Fibroblast of lung (primary cell): ENCODE measurements around the gene PPIF. TPM values are rescaled to one million over a fixed set of nuclear protein-coding genes. Genes with fewer than 3 reads are reported as not detected.

ENCODE experiments used
- DNase-seq, 2 donors: peaks; one replicate each; pipeline versions ENCODE4 v3.0.0 to v3.0.0-alpha.2; 2010; ENCODE audit warnings: low read depth in 2 of 2
- H2AFZ ChIP-seq: 2 replicates; pipeline ENCODE4 v1.5.1; 2012; ENCODE audit warnings: low read length, control low read depth, inconsistent platforms
- H3K27ac ChIP-seq: 2 replicates; pipeline ENCODE4 v1.5.1; 2011; ENCODE audit warnings: low read length, control low read depth; ENCODE audit not compliant: insufficient read depth
- H3K27me3 ChIP-seq: 2 replicates; pipeline ENCODE4 v1.5.1; 2011; ENCODE audit warnings: mild to moderate bottlenecking, low read length; ENCODE audit not compliant: control insufficient read depth, insufficient read depth
- H3K36me3 ChIP-seq: 2 replicates; pipeline ENCODE4 v1.5.1; 2011; ENCODE audit warnings: low read length; ENCODE audit not compliant: control insufficient read depth, insufficient read depth
- H3K4me1 ChIP-seq: 2 replicates; pipeline ENCODE4 v1.5.1; 2011; ENCODE audit warnings: low read length; ENCODE audit not compliant: control insufficient read depth, insufficient read depth; ENCODE audit errors: extremely low read depth
- H3K4me2 ChIP-seq: 2 replicates; pipeline ENCODE4 v1.5.1; 2011; ENCODE audit warnings: low read length, control low read depth; ENCODE audit not compliant: insufficient read depth; ENCODE audit errors: extremely low read depth
- H3K4me3 ChIP-seq, 4 experiments: fragments of 200-600 bp in 1 of 4; sonication (generic) in 1 of 4; replicated peaks in 1 of 4; 2 replicates each; pipeline ENCODE4 v1.5.1; 2011 to 2016; ENCODE audit warnings: low read length in 4 of 4, low read depth in 3 of 4, mild to moderate bottlenecking in 3 of 4, control low read depth in 2 of 4, inconsistent platforms in 1 of 4, mixed read lengths in 1 of 4; ENCODE audit not compliant: insufficient read depth in 1 of 4; ENCODE audit errors: control extremely low read depth in 1 of 4
- H3K79me2 ChIP-seq: 2 replicates; pipeline ENCODE4 v1.5.1; 2012; ENCODE audit warnings: mild to moderate bottlenecking, low read length, inconsistent platforms; ENCODE audit not compliant: control insufficient read depth, insufficient read depth
- H3K9ac ChIP-seq: 2 replicates; pipeline ENCODE4 v1.5.1; 2011; ENCODE audit warnings: mild to moderate bottlenecking, low read length, control low read depth; ENCODE audit not compliant: insufficient read depth
- H3K9me3 ChIP-seq: 2 replicates; pipeline ENCODE4 v1.5.1; 2012; ENCODE audit warnings: low read depth, low read length; ENCODE audit not compliant: control insufficient read depth, insufficient read depth
- H4K20me1 ChIP-seq: 2 replicates; pipeline ENCODE4 v1.5.1; 2011; ENCODE audit warnings: low read length; ENCODE audit not compliant: control insufficient read depth, insufficient read depth; ENCODE audit errors: extremely low read depth
- CTCF ChIP-seq, 2 donors: IDR thresholded peaks in 1 of 2; conservative IDR thresholded peaks in 1 of 2; 1 replicate in 1 of 2; 2 replicates in 1 of 2; pipeline ENCODE4 v1.5.1; 2011 to 2012; ENCODE audit warnings: low read length in 2 of 2, control low read depth in 1 of 2, inconsistent platforms in 1 of 2, low read depth in 1 of 2, mild to moderate bottlenecking in 1 of 2
- EZH2 ChIP-seq: IDR thresholded peaks from 2 replicates; pipeline ENCODE4 v1.5.1; 2012; ENCODE audit warnings: low read length, control low read depth, mild to moderate bottlenecking; ENCODE audit errors: missing control alignments
- polyA plus RNA-seq, 2 donors: library from polyadenylated mRNA; depleted of rRNA in 1 of 2; stranded (reverse) in 1 of 2; unstranded in 1 of 2; fragments of >200 nt; gene quantifications; 2 replicates each; pipeline ENCODE4 v1.2.1, GENCODE V29; 2011 to 2012; ENCODE audit warnings: missing spikeins in 1 of 2
- total RNA-seq: library from RNA; depleted of rRNA; stranded (reverse); fragments of >200 nt; gene quantifications from 2 replicates; pipeline ENCODE4 v1.2.1, GENCODE V29; 2014

PPIF gene
- total and polyA plus RNA-seq, 2 donors (not counting 1 experiment from before 2014, with no cell fraction given), result 18.7 to 63.0 TPM

DNA sequence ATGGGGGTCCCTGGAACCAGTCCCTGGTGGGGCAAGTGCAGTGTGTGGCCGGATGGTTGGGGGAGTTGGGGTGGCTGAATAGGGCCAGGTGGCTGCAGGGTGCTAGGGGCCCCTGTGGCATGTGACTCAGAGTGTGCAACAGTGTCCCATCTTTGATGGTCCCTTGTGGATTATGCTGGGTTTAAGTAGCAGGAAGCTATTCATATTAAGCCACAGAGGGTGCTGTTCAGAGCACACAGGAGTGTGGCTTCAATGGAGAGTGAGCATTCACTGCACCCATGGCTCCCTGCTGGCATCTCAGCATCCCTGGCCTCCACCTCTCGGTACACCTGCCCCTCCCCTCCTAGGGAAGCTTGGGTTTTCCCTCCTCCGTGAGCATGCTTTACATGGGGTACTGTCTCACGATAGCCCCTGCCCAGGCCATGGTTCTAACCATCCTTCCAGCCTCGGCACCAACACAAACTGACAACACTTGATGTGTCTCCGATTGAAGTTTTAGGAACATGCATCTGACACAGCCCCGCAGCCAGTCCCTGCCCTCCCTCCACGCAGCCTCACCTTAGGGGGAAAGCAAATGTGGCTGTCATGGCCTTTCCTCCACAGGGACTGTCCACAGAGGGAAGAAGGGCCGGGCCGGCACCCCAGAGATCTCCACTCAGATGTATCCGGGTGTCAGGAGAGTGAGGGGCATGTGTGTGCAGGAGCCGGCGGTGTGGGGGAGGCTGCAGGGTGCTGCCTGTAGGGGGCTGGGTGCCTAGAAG lies 30.4 kb upstream of the PPIF start:
- no peak for TF ChIP-seq CTCF (conservative IDR thresholded peaks at IDR 0.05 in 1 of 2, IDR thresholded peaks at IDR 0.05 in 1 of 2; ENCODE audit: low read depth in 1 of 2, low read length in 2 of 2)
- no peak for TF ChIP-seq EZH2
- H3K27me3 ChIP-seq, result no peaks in the 10 kb centered on the region
- peak in 1 of 2 donors; percentile 14 for DNase-seq
- H3K9me3 ChIP-seq, result no peaks in the 10 kb centered on the region
- H3K27ac ChIP-seq, result peak overlapping the region; percentile 86
- peaks cover 30% of the 10 kb centered on the region for H3K4me1 ChIP-seq
- H3K9ac ChIP-seq, result no peak overlapping the region
- H2AFZ ChIP-seq, result no peak overlapping the region
- no peak overlapping the region for H3K4me3 ChIP-seq
- H3K4me2 ChIP-seq, result no peak overlapping the region
- no peaks in the 10 kb centered on the region for H4K20me1 ChIP-seq
- H3K79me2 ChIP-seq, result no peaks in the 10 kb centered on the region
- H3K36me3 ChIP-seq, result peaks cover 14% of the 10 kb centered on the region

DNA sequence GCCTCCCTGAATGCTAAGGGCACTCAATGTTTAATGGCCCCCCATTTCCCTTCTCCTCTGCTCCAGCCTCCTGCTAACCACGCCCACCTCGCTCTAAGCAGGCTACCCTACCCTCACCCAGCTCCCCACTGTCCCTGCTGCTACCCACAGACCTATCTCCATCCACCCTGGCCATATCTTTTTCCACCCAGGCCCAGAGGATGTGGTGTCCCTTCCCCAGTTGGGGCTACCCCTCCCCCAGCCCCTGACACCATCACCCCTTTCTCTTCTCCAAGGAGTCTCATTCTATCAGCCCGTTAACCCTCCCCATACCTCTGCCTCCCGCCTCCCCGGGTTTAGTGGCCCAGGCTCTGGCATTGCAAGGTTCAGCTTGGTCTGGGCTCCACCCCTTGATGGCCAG lies 28.9 kb upstream of the PPIF start:
- H3K27me3 ChIP-seq, result no peaks in the 10 kb centered on the region
- no peak overlapping the region for H3K4me3 ChIP-seq
- no peak for DNase-seq
- no peak overlapping the region for H3K9ac ChIP-seq
- no peak overlapping the region for H2AFZ ChIP-seq
- TF ChIP-seq EZH2, result no peak
- H3K36me3 ChIP-seq, result peaks cover 4% of the 10 kb centered on the region
- no peaks in the 10 kb centered on the region for H3K79me2 ChIP-seq
- H3K4me1 ChIP-seq, result peaks cover 33% of the 10 kb centered on the region
- H4K20me1 ChIP-seq, result no peaks in the 10 kb centered on the region
- H3K9me3 ChIP-seq, result no peaks in the 10 kb centered on the region
- peak overlapping the region; percentile 86 for H3K27ac ChIP-seq
- H3K4me2 ChIP-seq, result no peak overlapping the region

DNA sequence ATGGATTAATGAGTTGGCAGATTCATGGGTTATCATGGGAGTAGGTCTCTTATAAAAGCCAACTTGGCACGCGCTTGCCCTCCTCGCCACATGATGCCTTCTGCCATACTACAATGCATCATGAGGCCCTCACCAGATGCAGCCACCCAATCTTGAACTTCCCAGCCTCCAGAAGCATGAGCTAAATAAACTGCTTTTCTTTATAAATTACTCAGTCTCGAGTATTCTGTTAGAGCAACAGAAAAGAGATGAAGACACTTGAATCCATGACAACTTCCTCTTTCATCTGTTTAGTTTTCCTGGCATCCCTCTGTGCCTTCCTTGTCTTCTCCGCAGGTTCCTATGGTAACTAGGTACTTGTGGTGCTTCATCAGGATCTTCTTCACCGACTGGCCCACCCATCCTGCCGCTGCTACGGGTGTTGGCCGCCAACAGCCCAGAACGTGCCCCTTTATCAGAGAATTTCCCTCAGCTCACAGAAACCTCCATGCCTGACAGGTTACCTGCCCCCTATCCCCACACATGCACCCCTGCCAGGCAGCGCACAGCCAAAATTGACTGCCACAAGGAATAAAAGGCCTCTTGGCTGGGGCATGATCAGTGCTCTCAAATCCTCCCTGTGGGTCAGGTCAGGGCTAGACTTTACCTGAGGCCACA lies 28.0 kb upstream of the PPIF start:
- Histone ChIP-seq H3K4me1 (peaks cover 35% of the 10 kb centered on the region), H3K27ac (no peak overlapping the region)

More for the DNA sequence above, 28.0 kb upstream of the PPIF start:
- DNase-seq, result no peak
- no peaks in the 10 kb centered on the region for H3K36me3 ChIP-seq
- no peaks in the 10 kb centered on the region for H4K20me1 ChIP-seq
- H2AFZ ChIP-seq, result no peak overlapping the region
- no peak overlapping the region for H3K9ac ChIP-seq
- TF ChIP-seq EZH2 (no peak), CTCF (conservative IDR thresholded peaks at IDR 0.05 in 1 of 2, IDR thresholded peaks at IDR 0.05 in 1 of 2; ENCODE audit: low read depth in 1 of 2, low read length in 2 of 2) (no peak)
- no peak overlapping the region for H3K4me3 ChIP-seq
- no peak overlapping the region for H3K4me2 ChIP-seq
- H3K27me3 ChIP-seq, result no peaks in the 10 kb centered on the region
- no peaks in the 10 kb centered on the region for H3K79me2 ChIP-seq
- H3K9me3 ChIP-seq, result no peaks in the 10 kb centered on the region
